Parathyroid adenoma (tissue), 2 donors: ENCODE measurements around the gene FBXL7.

Experiments used
- H2AFZ ChIP-seq: fragments of 300-600 bp; sonication (generic); one replicate; pipeline ENCODE4 v1.7.0; 2017; ENCODE audit warnings: antibody characterized with exemption, mild to moderate bottlenecking
- H3K27ac ChIP-seq: fragments of 300-600 bp; sonication (generic); one replicate; pipeline ENCODE4 v1.7.0; 2017
- H3K27me3 ChIP-seq: fragments of 300-600 bp; sonication (generic); one replicate; pipeline ENCODE4 v1.7.0; 2017; ENCODE audit warnings: low read length; ENCODE audit not compliant: control insufficient read depth, insufficient read depth
- H3K36me3 ChIP-seq: fragments of 300-600 bp; sonication (generic); one replicate; pipeline ENCODE4 v1.7.0; 2017; ENCODE audit warnings: low read length; ENCODE audit not compliant: control insufficient read depth, insufficient read depth
- H3K4me1 ChIP-seq: fragments of 300-600 bp; sonication (generic); one replicate; pipeline ENCODE4 v1.7.0; 2017; ENCODE audit warnings: control low read depth
- H3K4me2 ChIP-seq: fragments of 300-600 bp; sonication (generic); one replicate; pipeline ENCODE4 v1.7.0; 2017; ENCODE audit warnings: low read length
- H3K4me3 ChIP-seq: fragments of 300-600 bp; sonication (generic); one replicate; pipeline ENCODE4 v1.7.0; 2017; ENCODE audit warnings: low read depth, low read length
- H3K79me2 ChIP-seq: fragments of 300-600 bp; sonication (generic); one replicate; pipeline ENCODE4 v1.7.0; 2017; ENCODE audit warnings: control low read depth
- H3K9ac ChIP-seq: fragments of 300-600 bp; sonication (generic); one replicate; pipeline ENCODE4 v1.7.0; 2017; ENCODE audit warnings: mild to moderate bottlenecking
- H3K9me3 ChIP-seq: fragments of 300-600 bp; sonication (generic); one replicate; pipeline ENCODE4 v1.7.0; 2017; ENCODE audit warnings: low read length; ENCODE audit not compliant: control insufficient read depth
- CTCF ChIP-seq: fragments of 300-600 bp; sonication (generic); IDR thresholded peaks from one replicate; pipeline ENCODE4 v1.7.0; 2017; ENCODE audit warnings: antibody characterized with exemption, mild to moderate bottlenecking
- donor health status: primary hyperparathyroidism.

Gene FBXL7

GRCh38 chr5:15630441-15630840, 130.5 kb downstream of the FBXL7 start:
- Histone ChIP-seq H3K79me2 (no peaks in the 10 kb centered on the region), H3K4me1 (no peaks in the 10 kb centered on the region), H3K4me3 (no peak overlapping the region), H3K36me3 (no peaks in the 10 kb centered on the region), H2AFZ (no peak overlapping the region), H3K27ac (no peak overlapping the region), H3K27me3 (no peaks in the 10 kb centered on the region), H3K4me2 (no peak overlapping the region), H3K9me3 (no peaks in the 10 kb centered on the region), H3K9ac (no peak overlapping the region)
- TF ChIP-seq CTCF: no peak

DNA sequence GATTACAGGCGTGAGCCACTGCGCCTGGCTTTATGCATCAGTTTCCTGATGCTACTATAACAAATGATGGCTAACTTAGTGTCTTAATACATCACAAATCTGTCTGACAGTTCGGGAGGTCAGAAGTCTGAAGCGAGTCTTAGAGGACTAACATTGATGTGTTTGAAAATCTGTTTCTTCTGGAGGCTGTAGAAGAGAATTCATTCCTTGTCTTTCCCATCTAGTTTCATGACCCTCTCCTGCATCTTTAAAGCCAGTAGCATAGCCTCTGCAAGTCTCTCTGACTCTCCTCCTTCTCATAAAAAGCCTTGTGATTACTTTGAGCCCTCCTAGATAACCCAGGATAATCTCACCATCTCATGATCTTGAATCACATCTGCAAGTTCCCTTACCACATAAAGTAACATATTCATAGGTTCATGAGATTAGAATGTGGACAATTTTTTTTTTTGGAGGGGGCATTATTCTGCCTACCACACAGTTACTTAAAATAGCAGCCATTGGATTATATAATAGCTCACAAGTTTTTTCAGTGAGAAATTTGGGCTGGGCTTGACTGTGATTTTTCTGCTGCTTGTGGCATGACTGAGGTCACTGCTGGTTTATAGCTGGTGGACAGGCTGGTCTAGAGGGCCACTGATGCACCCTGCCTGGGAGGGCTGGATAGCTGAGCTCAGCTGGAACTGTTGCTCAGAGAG, 134.8 kb downstream of the FBXL7 start:
- H3K9ac ChIP-seq: no peak overlapping the region
- no peak overlapping the region for H2AFZ ChIP-seq
- H3K4me1 ChIP-seq: no peaks in the 10 kb centered on the region
- no peaks in the 10 kb centered on the region for H3K9me3 ChIP-seq
- no peak overlapping the region for H3K27ac ChIP-seq
- no peaks in the 10 kb centered on the region for H3K27me3 ChIP-seq
- no peaks in the 10 kb centered on the region for H3K79me2 ChIP-seq
- TF ChIP-seq CTCF: no peak
- no peaks in the 10 kb centered on the region for H3K36me3 ChIP-seq
- H3K4me3 ChIP-seq: no peak overlapping the region
- H3K4me2 ChIP-seq: no peak overlapping the region

DNA sequence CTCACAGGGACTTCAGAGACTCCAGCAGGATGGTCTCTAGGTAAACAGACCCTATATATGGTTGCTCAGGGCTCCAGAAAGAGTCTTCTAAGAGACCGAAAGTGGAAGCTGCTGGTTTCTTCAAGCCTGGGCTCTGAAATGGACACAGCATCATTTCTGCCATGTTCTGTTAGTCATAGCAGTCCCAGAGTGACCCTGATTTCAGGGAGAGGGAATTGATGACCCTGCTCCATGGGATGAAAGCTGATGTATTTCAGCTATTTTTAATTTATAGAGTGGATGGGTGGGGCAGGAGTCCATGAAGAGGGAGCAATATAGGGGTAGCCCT, 135.3 kb downstream of the FBXL7 start:
- no peaks in the 10 kb centered on the region for H3K27me3 ChIP-seq
- H3K4me3 ChIP-seq: no peak overlapping the region
- H3K9me3 ChIP-seq: no peaks in the 10 kb centered on the region
- H3K4me1 ChIP-seq: no peaks in the 10 kb centered on the region
- no peak overlapping the region for H2AFZ ChIP-seq
- no peaks in the 10 kb centered on the region for H3K36me3 ChIP-seq
- TF ChIP-seq CTCF: no peak
- H3K27ac ChIP-seq: no peak overlapping the region
- no peaks in the 10 kb centered on the region for H3K79me2 ChIP-seq
- no peak overlapping the region for H3K9ac ChIP-seq
- no peak overlapping the region for H3K4me2 ChIP-seq

DNA sequence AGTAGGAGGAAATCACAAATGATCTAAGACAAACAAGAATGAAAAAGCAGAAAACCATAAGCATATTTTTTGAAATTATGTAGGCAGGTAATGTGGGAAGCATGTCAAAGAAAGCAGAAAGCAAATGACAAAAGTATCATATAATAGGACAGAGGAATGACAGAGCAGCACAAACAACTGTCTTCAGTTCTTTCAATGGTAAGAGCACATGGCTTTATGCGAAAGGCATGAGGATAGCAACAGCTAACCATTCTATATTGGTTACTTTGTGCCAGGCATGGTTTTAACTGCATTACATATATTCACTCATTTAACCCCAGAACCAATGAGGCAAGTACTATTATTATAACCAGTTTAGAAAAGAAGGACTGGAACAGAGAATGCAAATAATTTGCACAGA, 137.4 kb downstream of the FBXL7 start:
- TF ChIP-seq CTCF: no peak
- Histone ChIP-seq H3K36me3 (no peaks in the 10 kb centered on the region), H3K4me1 (no peaks in the 10 kb centered on the region), H3K9ac (no peak overlapping the region), H2AFZ (no peak overlapping the region), H3K27me3 (no peaks in the 10 kb centered on the region), H3K4me2 (no peak overlapping the region), H3K9me3 (no peaks in the 10 kb centered on the region), H3K4me3 (no peak overlapping the region), H3K79me2 (no peaks in the 10 kb centered on the region), H3K27ac (no peak overlapping the region)

GRCh38 chr5:15637886-15638285, 137.9 kb downstream of the FBXL7 start:
- Histone ChIP-seq H3K79me2 (no peaks in the 10 kb centered on the region), H3K9me3 (no peaks in the 10 kb centered on the region), H3K4me1 (no peaks in the 10 kb centered on the region), H3K27me3 (no peaks in the 10 kb centered on the region), H3K9ac (no peak overlapping the region), H3K27ac (no peak overlapping the region), H2AFZ (no peak overlapping the region), H3K36me3 (no peaks in the 10 kb centered on the region), H3K4me3 (no peak overlapping the region), H3K4me2 (no peak overlapping the region)
- no peak for TF ChIP-seq CTCF
